Activated naive CD4-positive, alpha-beta T cell treated with anti-CD3 and anti-CD28 coated beads, Interleukin-2, amount 50 U/mL, for 16 hours (primary cell): ENCODE data around the gene TTL.
"Not testable (repeated sequence)": the region's sequence is repeated elsewhere in the genome, so short reads cannot be mapped to it uniquely, and the experiment has no call there.

ENCODE experiments used
- DNase-seq: peaks from one replicate; pipeline ENCODE4 v3.0.0-alpha.2; 2020

The TTL gene

GRCh38 chr2:112476434-112476833 lies 5.5 kb upstream of the TTL start:
- DNase-seq, result no peak

- DNase-seq, result peak; percentile 24
These were observed 1.4 kb upstream of the TTL start for GRCh38 chr2:112480530-112481049.

GRCh38 chr2:112481050-112481527 lies 867 bp upstream of the TTL start:
- peak; percentile 88 for DNase-seq

GRCh38 chr2:112482309-112483041 lies 519 bp downstream of the TTL start:
- peak; percentile 37 for DNase-seq

- DNase-seq, result no peak
These were observed 1.1 kb downstream of the TTL start for GRCh38 chr2:112483042-112483473.

- DNase-seq, result no peak
These were observed 1.9 kb downstream of the TTL start for GRCh38 chr2:112483831-112484230.

GRCh38 chr2:112485849-112486248 lies 3.9 kb downstream of the TTL start:
- no peak for DNase-seq

GRCh38 chr2:112486895-112487294 lies 4.9 kb downstream of the TTL start:
- DNase-seq, result no peak

- DNase-seq, result no peak
These were observed 5.5 kb downstream of the TTL start for GRCh38 chr2:112487444-112487961.

GRCh38 chr2:112488201-112488600 lies 6.2 kb downstream of the TTL start:
- DNase-seq, result no peak

GRCh38 chr2:112491946-112492345 lies 10.0 kb downstream of the TTL start:
- DNase-seq, result no peak

GRCh38 chr2:112493048-112493447 lies 11.1 kb downstream of the TTL start:
- DNase-seq, result no peak

GRCh38 chr2:112493858-112494648 lies 12.1 kb downstream of the TTL start:
- DNase-seq, result no peak

- DNase-seq, result no peak
These were observed 12.9 kb downstream of the TTL start for GRCh38 chr2:112494828-112495227.

- DNase-seq, result not testable (repeated sequence)
These were observed 13.9 kb downstream of the TTL start for GRCh38 chr2:112495878-112496277.

GRCh38 chr2:112500850-112501484 lies 19.0 kb downstream of the TTL start:
- DNase-seq, result peak; percentile 35

GRCh38 chr2:112509239-112509998 lies 27.5 kb downstream of the TTL start:
- DNase-seq, result not testable (repeated sequence)

- DNase-seq, result no peak
These were observed 34.8 kb downstream of the TTL start for GRCh38 chr2:112516801-112517200.

- no peak for DNase-seq
These were observed 36.9 kb downstream of the TTL start for GRCh38 chr2:112518807-112519206.

GRCh38 chr2:112519506-112519905 lies 37.5 kb downstream of the TTL start:
- DNase-seq, result no peak

GRCh38 chr2:112520234-112520783 lies 38.4 kb downstream of the TTL start:
- DNase-seq, result no peak

- DNase-seq, result no peak
These were observed 41.4 kb downstream of the TTL start for GRCh38 chr2:112523291-112523777.
